Activated naive CD8-positive, alpha-beta T cell treated with anti-CD3 and anti-CD28 coated beads for 36 hours (primary cell): ENCODE data around the gene ZSCAN20. TPM values are rescaled to one million over a fixed set of nuclear protein-coding genes. Genes with fewer than 3 reads are reported as not detected.
A peak's percentile ranks its signal among the peaks of the same experiment; 100 is the strongest.

Source experiments
- DNase-seq: peaks from one replicate; pipeline ENCODE4 v3.0.0; 2021
- H3K27ac Mint-ChIP-seq: one replicate; pipeline ENCODE4 v1.8.0; 2022; ENCODE audit warnings: mild to moderate bottlenecking, moderate library complexity, mixed read lengths
- H3K27me3 Mint-ChIP-seq: one replicate; pipeline ENCODE4 v1.8.0; 2022; ENCODE audit warnings: mild to moderate bottlenecking, mixed read lengths
- H3K36me3 Mint-ChIP-seq: one replicate; pipeline ENCODE4 v1.8.0; 2021; ENCODE audit warnings: mild to moderate bottlenecking, mixed read lengths
- H3K4me1 Mint-ChIP-seq: one replicate; pipeline ENCODE4 v1.8.0; 2021; ENCODE audit warnings: mixed read lengths
- H3K4me3 Mint-ChIP-seq: one replicate; pipeline ENCODE4 v1.8.0; 2022; ENCODE audit warnings: mild to moderate bottlenecking, moderate library complexity, mixed read lengths
- H3K9me3 Mint-ChIP-seq: one replicate; pipeline ENCODE4 v1.8.0; 2022; ENCODE audit warnings: mixed read lengths
- total RNA-seq, 2 experiments: library from RNA; stranded (reverse); gene quantifications; one replicate each; pipeline ENCODE4 v1.2.3, GENCODE V29; 2021

Gene ZSCAN20
- 1 to 10 TPM; 3.0 TPM for total RNA-seq

GRCh38 chr1:33472269-33472980, at the start of gene ZSCAN20:
TSS of gene ZSCAN20 (plus strand) at chr1:33472645. CDS start at chr1:33479289, 6,644 bp downstream.
- peaks cover 17% of the 10 kb centered on the region for H3K4me1 Mint-ChIP-seq
- H3K9me3 Mint-ChIP-seq: no peaks in the 10 kb centered on the region
- H3K27ac Mint-ChIP-seq: peak within 1 kb of the TSS; percentile 80
- DNase-seq: peak; percentile 89
- H3K36me3 Mint-ChIP-seq: peaks cover 1% of the 10 kb centered on the region
- peak within 1 kb of the TSS; percentile 89 for H3K4me3 Mint-ChIP-seq
- H3K27me3 Mint-ChIP-seq: no peaks in the 10 kb centered on the region

GRCh38 chr1:33424205-33424604, 48.2 kb upstream of the ZSCAN20 start:
- Mint-ChIP-seq H3K9me3 (no peaks in the 10 kb centered on the region), H3K27me3 (peaks cover 32% of the 10 kb centered on the region), H3K4me3 (no peak overlapping the region), H3K36me3 (no peaks in the 10 kb centered on the region), H3K4me1 (no peaks in the 10 kb centered on the region), H3K27ac (no peak overlapping the region)
- no peak for DNase-seq

GRCh38 chr1:33424610-33425009, 47.8 kb upstream of the ZSCAN20 start:
- no peaks in the 10 kb centered on the region for H3K36me3 Mint-ChIP-seq
- H3K27ac Mint-ChIP-seq: no peak overlapping the region
- H3K9me3 Mint-ChIP-seq: no peaks in the 10 kb centered on the region
- DNase-seq: no peak
- peaks cover 29% of the 10 kb centered on the region for H3K27me3 Mint-ChIP-seq
- H3K4me1 Mint-ChIP-seq: no peaks in the 10 kb centered on the region
- H3K4me3 Mint-ChIP-seq: no peak overlapping the region

DNA sequence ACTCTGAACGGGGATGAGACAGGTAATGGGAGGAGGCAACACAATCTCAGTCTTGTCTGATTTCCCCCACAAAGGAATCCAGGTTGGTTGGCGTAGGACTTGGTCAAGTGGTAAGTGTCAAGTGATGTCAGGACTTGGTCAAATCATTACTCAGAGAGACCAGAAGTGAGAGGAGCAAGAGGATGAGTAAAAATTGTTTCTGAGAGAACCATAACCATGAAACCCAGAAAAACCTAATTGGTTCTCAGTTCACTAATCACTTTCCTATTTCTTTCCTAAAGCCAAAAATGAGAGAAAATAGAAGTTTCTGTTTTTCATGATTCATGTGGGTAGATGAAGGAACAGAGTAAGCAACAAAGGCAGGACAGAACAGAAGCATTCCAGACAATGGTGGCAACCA, 46.5 kb upstream of the ZSCAN20 start:
- DNase-seq: no peak

DNA sequence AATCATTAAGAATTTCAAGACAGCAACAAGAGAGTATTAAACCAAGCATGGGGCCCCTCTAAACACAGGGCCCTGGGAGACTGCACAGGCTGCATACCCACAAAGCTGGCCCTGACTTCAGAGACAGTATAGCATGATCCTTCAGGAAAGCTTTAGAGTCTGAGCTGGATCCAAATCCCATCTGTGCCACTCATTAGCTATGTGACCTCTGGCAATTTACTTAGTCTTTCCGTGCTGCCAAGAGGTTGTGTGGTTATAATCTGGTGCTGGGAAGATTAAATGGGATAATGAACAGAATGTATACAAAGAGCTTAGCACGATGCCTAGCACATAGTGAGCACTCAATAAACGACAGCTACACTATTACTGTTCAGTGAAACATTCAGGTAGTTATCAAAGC, 45.5 kb upstream of the ZSCAN20 start:
- Mint-ChIP-seq H3K4me1 (peaks cover 6% of the 10 kb centered on the region), H3K9me3 (no peaks in the 10 kb centered on the region), H3K27ac (no peak overlapping the region), H3K36me3 (no peaks in the 10 kb centered on the region), H3K27me3 (peaks cover 13% of the 10 kb centered on the region), H3K4me3 (no peak overlapping the region)
- no peak for DNase-seq

More for the DNA sequence above, 46.5 kb upstream of the ZSCAN20 start:
- Mint-ChIP-seq H3K27me3 (peaks cover 21% of the 10 kb centered on the region), H3K36me3 (no peaks in the 10 kb centered on the region), H3K4me1 (peaks cover 3% of the 10 kb centered on the region), H3K4me3 (no peak overlapping the region), H3K9me3 (no peaks in the 10 kb centered on the region), H3K27ac (no peak overlapping the region)

GRCh38 chr1:33428661-33429060, 43.8 kb upstream of the ZSCAN20 start:
- H3K27me3 Mint-ChIP-seq: peaks cover 6% of the 10 kb centered on the region
- H3K4me3 Mint-ChIP-seq: no peak overlapping the region
- no peaks in the 10 kb centered on the region for H3K36me3 Mint-ChIP-seq
- peaks cover 8% of the 10 kb centered on the region for H3K4me1 Mint-ChIP-seq
- no peaks in the 10 kb centered on the region for H3K9me3 Mint-ChIP-seq
- no peak for DNase-seq
- H3K27ac Mint-ChIP-seq: no peak overlapping the region

DNA sequence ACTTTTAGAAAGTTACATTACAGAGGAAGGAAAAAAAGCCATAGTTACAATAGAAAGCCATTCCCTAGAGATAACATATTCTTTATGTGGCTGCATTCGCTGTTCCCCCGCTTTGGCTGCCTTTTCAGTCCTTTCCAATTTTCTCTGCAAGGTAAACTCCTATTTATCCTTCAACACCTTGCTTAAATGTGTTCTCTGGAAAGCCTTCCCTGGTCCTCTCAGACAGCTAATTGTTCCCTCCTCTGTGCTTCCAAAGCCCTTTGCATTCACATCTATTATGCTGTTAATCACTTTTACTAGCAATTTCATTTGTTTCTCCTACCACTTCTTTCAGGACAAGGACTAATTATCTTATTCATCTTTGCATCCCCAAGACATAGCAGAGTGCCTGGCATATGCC, 43.1 kb upstream of the ZSCAN20 start:
- DNase-seq: no peak
- Mint-ChIP-seq H3K27ac (no peak overlapping the region), H3K9me3 (no peaks in the 10 kb centered on the region), H3K27me3 (peaks cover 4% of the 10 kb centered on the region), H3K4me1 (peaks cover 8% of the 10 kb centered on the region), H3K4me3 (no peak overlapping the region), H3K36me3 (no peaks in the 10 kb centered on the region)

DNA sequence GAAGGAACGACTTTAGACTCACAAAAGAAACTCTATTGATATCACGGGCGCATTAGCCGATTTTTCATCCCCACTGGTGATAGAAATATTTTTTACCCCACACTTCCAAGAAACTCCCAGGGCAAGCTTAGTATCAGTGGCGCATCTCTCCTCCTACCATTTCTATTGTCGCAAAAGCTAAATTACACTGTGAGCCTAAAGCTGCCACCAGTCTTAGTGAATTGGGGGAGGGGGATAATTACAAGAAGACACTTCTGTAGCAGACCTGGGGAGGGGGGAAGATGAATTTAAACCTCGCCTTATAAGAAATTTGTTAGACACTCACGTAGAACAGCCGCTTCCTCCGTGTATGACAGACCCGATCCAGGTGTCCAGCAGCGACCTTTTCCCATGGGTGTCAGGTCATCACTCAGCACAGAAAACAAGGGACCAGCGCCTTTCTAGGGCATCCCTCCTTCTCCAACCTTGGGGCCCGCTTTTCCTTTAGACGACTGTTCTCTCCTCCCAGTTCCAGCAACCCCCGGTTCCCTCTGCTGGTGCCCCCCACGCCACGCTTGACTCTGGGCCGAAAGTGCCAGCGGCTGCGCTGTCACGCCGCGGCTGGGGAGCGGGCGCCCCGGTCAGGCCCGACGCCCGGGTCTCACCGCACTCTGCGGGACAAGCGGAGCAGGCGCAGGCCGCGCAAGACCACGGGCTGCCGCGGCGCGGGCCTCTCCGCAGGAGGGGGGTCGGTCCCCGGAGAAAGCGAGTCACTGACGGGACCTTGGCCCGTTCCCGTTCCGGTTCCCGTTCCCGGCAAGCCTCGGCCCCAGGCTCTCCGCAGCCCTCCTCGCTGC, 42.4 kb upstream of the ZSCAN20 start:
- H3K4me1 Mint-ChIP-seq: peaks cover 8% of the 10 kb centered on the region
- H3K36me3 Mint-ChIP-seq: no peaks in the 10 kb centered on the region
- H3K9me3 Mint-ChIP-seq: no peaks in the 10 kb centered on the region
- DNase-seq: peak; percentile 17
- H3K27ac Mint-ChIP-seq: no peak overlapping the region
- no peak overlapping the region for H3K4me3 Mint-ChIP-seq
- peaks cover 4% of the 10 kb centered on the region for H3K27me3 Mint-ChIP-seq

GRCh38 chr1:33430692-33431593, 41.5 kb upstream of the ZSCAN20 start, which contains the start of gene PHC2:
TSS of gene PHC2 (minus strand) at chr1:33431095. CDS start at chr1:33375539, 55,556 bp downstream.
- no peaks in the 10 kb centered on the region for H3K27me3 Mint-ChIP-seq
- no peaks in the 10 kb centered on the region for H3K36me3 Mint-ChIP-seq
- peaks cover 8% of the 10 kb centered on the region for H3K4me1 Mint-ChIP-seq
- peak; percentile 95 for DNase-seq
- no peak within 1 kb of the TSS for H3K27ac Mint-ChIP-seq
- no peaks in the 10 kb centered on the region for H3K9me3 Mint-ChIP-seq
- H3K4me3 Mint-ChIP-seq: peak within 1 kb of the TSS; percentile 54

GRCh38 chr1:33433509-33434362, 38.7 kb upstream of the ZSCAN20 start:
- H3K27me3 Mint-ChIP-seq: no peaks in the 10 kb centered on the region
- H3K4me3 Mint-ChIP-seq: no peak overlapping the region
- no peak overlapping the region for H3K27ac Mint-ChIP-seq
- H3K36me3 Mint-ChIP-seq: no peaks in the 10 kb centered on the region
- H3K4me1 Mint-ChIP-seq: peaks cover 8% of the 10 kb centered on the region
- no peak for DNase-seq
- H3K9me3 Mint-ChIP-seq: no peaks in the 10 kb centered on the region

- Mint-ChIP-seq H3K4me1 (peaks cover 8% of the 10 kb centered on the region), H3K9me3 (no peaks in the 10 kb centered on the region), H3K4me3 (no peak overlapping the region), H3K27ac (no peak overlapping the region), H3K36me3 (no peaks in the 10 kb centered on the region), H3K27me3 (no peaks in the 10 kb centered on the region)
- DNase-seq: no peak
Measured at GRCh38 chr1:33434363-33434750, 38.1 kb upstream of the ZSCAN20 start.

DNA sequence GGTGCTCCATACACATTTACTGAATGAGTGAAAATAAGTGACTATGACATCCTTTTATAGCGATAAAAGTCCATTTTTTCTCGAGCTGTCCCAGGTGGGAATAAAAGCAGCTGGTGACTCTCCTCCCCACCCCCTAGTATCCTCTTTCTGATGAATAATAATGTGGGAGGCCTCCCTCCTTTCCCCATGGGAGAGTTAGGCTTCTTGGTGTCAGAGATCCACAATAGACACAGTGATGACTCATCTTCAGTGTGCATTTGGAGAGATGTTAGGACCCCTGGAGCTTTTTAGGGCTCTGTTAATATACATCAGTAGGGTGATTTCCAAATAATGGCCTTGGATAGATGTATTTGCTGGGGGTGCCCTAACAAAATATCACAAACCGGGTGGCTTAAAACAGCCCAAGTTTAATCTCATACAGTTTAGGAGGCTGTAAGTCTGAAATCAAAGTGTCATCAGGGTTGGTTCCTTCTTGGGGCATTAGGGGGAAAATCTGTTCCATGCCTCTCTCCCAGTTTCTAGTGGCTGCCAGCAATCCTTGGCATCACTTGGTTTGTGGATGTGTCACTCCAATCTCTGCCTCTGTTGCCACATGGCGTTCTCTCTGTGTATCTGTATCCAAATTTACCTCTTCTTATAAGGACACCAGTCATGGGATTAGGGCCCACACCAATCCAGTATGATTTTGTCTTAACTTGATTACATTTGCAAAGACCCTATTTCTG, 37.2 kb upstream of the ZSCAN20 start:
- DNase-seq: no peak
- H3K36me3 Mint-ChIP-seq: no peaks in the 10 kb centered on the region
- no peak overlapping the region for H3K27ac Mint-ChIP-seq
- no peak overlapping the region for H3K4me3 Mint-ChIP-seq
- H3K4me1 Mint-ChIP-seq: peaks cover 5% of the 10 kb centered on the region
- H3K9me3 Mint-ChIP-seq: no peaks in the 10 kb centered on the region
- H3K27me3 Mint-ChIP-seq: no peaks in the 10 kb centered on the region

GRCh38 chr1:33436557-33437285, 35.7 kb upstream of the ZSCAN20 start:
- H3K4me1 Mint-ChIP-seq: peaks cover 2% of the 10 kb centered on the region
- no peak overlapping the region for H3K4me3 Mint-ChIP-seq
- H3K27ac Mint-ChIP-seq: no peak overlapping the region
- no peak for DNase-seq
- H3K36me3 Mint-ChIP-seq: no peaks in the 10 kb centered on the region
- no peaks in the 10 kb centered on the region for H3K9me3 Mint-ChIP-seq
- peaks cover 7% of the 10 kb centered on the region for H3K27me3 Mint-ChIP-seq
